Measurements from ENCODE around the gene ZNF197.

- TF ChIP-seq CTCF (IDR thresholded peaks at IDR 0.05) (no peak), POLR2A (IDR thresholded peaks at IDR 0.05) (no peak)
Observed at GRCh38 chr3:44647771-44648170, 22.9 kb downstream of the ZNF197 start.
